CD14-positive monocyte (primary cell): ENCODE data around the gene CSK. TPM values are rescaled to one million over a fixed set of nuclear protein-coding genes. Genes with fewer than 3 reads are reported as not detected.

ENCODE experiments used
- DNase-seq, 3 donors: peaks; one replicate each; pipeline ENCODE4 v3.0.0-alpha.2; 2011 to 2022
- H2AFZ ChIP-seq: 2 replicates; pipeline ENCODE4 v1.6.0; 2012; ENCODE audit warnings: mild to moderate bottlenecking, low read depth, low read length, inconsistent platforms; ENCODE audit not compliant: insufficient read depth, poor library complexity, severe bottlenecking
- H3K27ac ChIP-seq, 2 donors: 1 replicate in 1 of 2; 2 replicates in 1 of 2; pipeline ENCODE4 v1.5.1; 2012 to 2013; ENCODE audit warnings: low read length in 2 of 2, control low read depth in 1 of 2, inconsistent platforms in 1 of 2, low read depth in 1 of 2, mild to moderate bottlenecking in 1 of 2
- H3K27me3 ChIP-seq, 2 donors: one replicate each; pipeline versions ENCODE4 v1.6.0 to v1.6.1; 2011 to 2013; ENCODE audit warnings: low read length in 2 of 2; ENCODE audit not compliant: control insufficient read depth in 2 of 2, insufficient read depth in 2 of 2
- H3K36me3 ChIP-seq, 2 donors: replicated peaks in 1 of 2; 1 replicate in 1 of 2; 2 replicates in 1 of 2; pipeline versions ENCODE4 v1.5.1 to v1.6.1; 2012 to 2013; ENCODE audit warnings: low read length in 2 of 2, control low read depth in 1 of 2, inconsistent platforms in 1 of 2, mild to moderate bottlenecking in 1 of 2; ENCODE audit not compliant: insufficient read depth in 2 of 2, control insufficient read depth in 1 of 2
- H3K4me1 ChIP-seq, 2 donors: 1 replicate in 1 of 2; 2 replicates in 1 of 2; pipeline versions ENCODE4 v1.5.1 to v1.6.1; 2012 to 2013; ENCODE audit warnings: low read length in 2 of 2, control low read depth in 1 of 2, inconsistent platforms in 1 of 2, mild to moderate bottlenecking in 1 of 2, moderate library complexity in 1 of 2; ENCODE audit not compliant: insufficient read depth in 2 of 2, control insufficient read depth in 1 of 2
- H3K4me2 ChIP-seq: replicated peaks from 2 replicates; pipeline ENCODE3; 2012; ENCODE audit warnings: low read length, moderate library complexity, mild to moderate bottlenecking; ENCODE audit not compliant: poor library complexity, severe bottlenecking; ENCODE audit errors: extremely low read depth
- H3K4me3 ChIP-seq, 3 experiments: fragments of 200-600 bp in 1 of 3; sonication (generic) in 1 of 3; replicated peaks in 1 of 3; 1 replicate in 2 of 3; 2 replicates in 1 of 3; pipeline ENCODE4 v1.5.1; 2011 to 2013; ENCODE audit warnings: low read length in 3 of 3, mild to moderate bottlenecking in 3 of 3, control low read depth in 2 of 3, low read depth in 2 of 3, inconsistent platforms in 1 of 3, moderate library complexity in 1 of 3
- H3K79me2 ChIP-seq: 2 replicates; pipeline ENCODE4 v1.6.0; 2012; ENCODE audit warnings: mild to moderate bottlenecking, control low read depth, inconsistent platforms, low read length, moderate library complexity; ENCODE audit not compliant: insufficient read depth
- H3K9ac ChIP-seq: 2 replicates; pipeline ENCODE4 v1.6.0; 2017; ENCODE audit warnings: low read length, mild to moderate bottlenecking; ENCODE audit not compliant: insufficient read depth, poor library complexity, severe bottlenecking
- H3K9me3 ChIP-seq, 2 donors: replicated peaks in 1 of 2; 1 replicate in 1 of 2; 2 replicates in 1 of 2; pipeline versions ENCODE4 v1.5.1 to v1.6.1; 2012 to 2013; ENCODE audit warnings: low read length in 2 of 2, control low read depth in 1 of 2; ENCODE audit not compliant: control insufficient read depth in 1 of 2, insufficient read depth in 1 of 2
- H4K20me1 ChIP-seq: 2 replicates; pipeline ENCODE4 v1.6.0; 2012; ENCODE audit warnings: mild to moderate bottlenecking, low read length, control low read depth, moderate library complexity; ENCODE audit not compliant: insufficient read depth
- H3K27ac Mint-ChIP-seq, 7 donors: one replicate each; pipeline ENCODE4 v1.8.0; 2020; ENCODE audit warnings: mild to moderate bottlenecking in 7 of 7, mixed read lengths in 7 of 7, moderate library complexity in 6 of 7, inconsistent platforms in 2 of 7
- H3K27me3 Mint-ChIP-seq, 3 donors: one replicate each; pipeline ENCODE4 v1.8.0; 2021 to 2022; ENCODE audit warnings: low read depth in 3 of 3, mild to moderate bottlenecking in 3 of 3, mixed read lengths in 3 of 3, moderate library complexity in 3 of 3, inconsistent platforms in 1 of 3
- H3K36me3 Mint-ChIP-seq, 2 donors: one replicate each; pipeline ENCODE4 v1.8.0; 2020; ENCODE audit warnings: mixed read lengths in 2 of 2, inconsistent platforms in 1 of 2, mild to moderate bottlenecking in 1 of 2
- H3K4me1 Mint-ChIP-seq: one replicate; pipeline ENCODE4 v1.8.0; 2020; ENCODE audit warnings: mild to moderate bottlenecking, mixed read lengths
- H3K4me3 Mint-ChIP-seq, 2 donors: one replicate each; pipeline ENCODE4 v1.8.0; 2020; ENCODE audit warnings: mild to moderate bottlenecking in 2 of 2, mixed read lengths in 2 of 2, moderate library complexity in 1 of 2
- H3K9me3 Mint-ChIP-seq, 7 donors: one replicate each; pipeline ENCODE4 v1.8.0; 2020 to 2022; ENCODE audit warnings: mixed read lengths in 7 of 7, mild to moderate bottlenecking in 6 of 7, moderate library complexity in 6 of 7, inconsistent platforms in 2 of 7
- WGBS: methylation state at CpG from one replicate; pipeline ENCODE4 v1.1.5; 2013; ENCODE audit warnings: missing lambda C conversion rate; ENCODE audit not compliant: insufficient coverage; 5-methylcytosine and 5-hydroxymethylcytosine counted together
- intact Hi-C, 2 donors: fragments of 100-400 bp; cut with micrococcal nuclease; formaldehyde crosslinking; loops; one replicate each; pipeline versions ENCODE4 v1.15.0 to v1.15.1; 2023
- polyA plus RNA-seq, 3 donors: library from polyadenylated mRNA; depleted of rRNA in 1 of 3; unstranded in 2 of 3; stranded (reverse) in 1 of 3; fragments of 300-500 nt in 2 of 3; fragments of >200 nt in 1 of 3; fragmentation: Illumina TruSeq in 2 of 3; gene quantifications; 1 replicate in 2 of 3; 2 replicates in 1 of 3; pipeline ENCODE4 v1.2.3, GENCODE V29; 2012 to 2021
- TF ChIP-seq, protein P1 (sequence below): fragments of 200-600 bp; IDR thresholded peaks from one replicate; pipeline ENCODE4 v1.8.0; 2022; ENCODE audit warnings: antibody characterized with exemption, mild to moderate bottlenecking

CSK gene
- polyA plus RNA-seq, 3 donors = 79.0 to 426 (median 106) TPM

DNA sequence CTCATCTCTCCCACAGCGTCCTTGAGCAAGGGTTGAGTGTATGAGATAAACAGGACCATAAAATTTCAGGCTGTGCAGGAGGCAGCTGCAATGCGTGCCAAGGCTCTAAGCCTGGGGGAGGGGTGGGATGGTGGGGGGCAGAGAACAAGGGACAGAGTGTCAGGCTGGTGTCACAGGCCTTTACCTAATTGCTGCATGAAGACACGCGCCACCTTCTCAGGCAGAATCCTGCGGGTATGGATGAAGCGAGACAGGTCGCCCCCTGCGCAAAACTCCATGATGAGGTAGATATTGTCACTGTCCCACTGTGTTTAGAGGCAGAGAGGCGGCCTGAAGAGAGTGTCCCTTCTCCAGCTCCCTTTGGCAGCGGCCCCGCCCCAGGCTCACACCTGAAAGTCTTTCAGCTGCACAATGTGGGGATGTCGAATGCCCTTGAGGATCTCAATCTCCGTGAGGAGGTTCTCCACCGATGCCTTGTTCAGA lies 60.1 kb downstream of the CSK start:
- Mint-ChIP-seq H3K4me1 (peaks cover 37% of the 10 kb centered on the region), H3K27me3 (peaks cover 0 to 3% (median 0%) of the 10 kb centered on the region in 3 donors), H3K9me3 (no peaks in the 10 kb centered on the region), H3K4me3 (peak overlapping the region; percentile 87 to 92), H3K27ac (no peak overlapping the region), H3K36me3 (peaks cover 29 to 51% of the 10 kb centered on the region in 2 donors)
- no peak overlapping the region for H3K27ac ChIP-seq
- WGBS = 95% methylated on average over 11 of the region's 14 CpGs
- peaks cover 2% of the 10 kb centered on the region for H3K79me2 ChIP-seq
- H3K4me3 ChIP-seq = peak overlapping the region in 1 of 3 experiments; percentile 95
- H3K9me3 ChIP-seq = no peaks in the 10 kb centered on the region
- H4K20me1 ChIP-seq = peaks cover 27% of the 10 kb centered on the region
- H3K36me3 ChIP-seq = peaks cover 31 to 48% of the 10 kb centered on the region in 2 donors
- H3K4me2 ChIP-seq = peak overlapping the region; percentile 97
- intact Hi-C loops = loop anchor here (10.0 kb wide), 1 partner anchor 63 kb away; the partner anchor contains the start of gene FAM219B (in 2 of the 2)
- H3K9ac ChIP-seq = no peak overlapping the region
- H2AFZ ChIP-seq = no peak overlapping the region
- H3K27me3 ChIP-seq = no peaks in the 10 kb centered on the region
- TF ChIP-seq, protein P1, sequence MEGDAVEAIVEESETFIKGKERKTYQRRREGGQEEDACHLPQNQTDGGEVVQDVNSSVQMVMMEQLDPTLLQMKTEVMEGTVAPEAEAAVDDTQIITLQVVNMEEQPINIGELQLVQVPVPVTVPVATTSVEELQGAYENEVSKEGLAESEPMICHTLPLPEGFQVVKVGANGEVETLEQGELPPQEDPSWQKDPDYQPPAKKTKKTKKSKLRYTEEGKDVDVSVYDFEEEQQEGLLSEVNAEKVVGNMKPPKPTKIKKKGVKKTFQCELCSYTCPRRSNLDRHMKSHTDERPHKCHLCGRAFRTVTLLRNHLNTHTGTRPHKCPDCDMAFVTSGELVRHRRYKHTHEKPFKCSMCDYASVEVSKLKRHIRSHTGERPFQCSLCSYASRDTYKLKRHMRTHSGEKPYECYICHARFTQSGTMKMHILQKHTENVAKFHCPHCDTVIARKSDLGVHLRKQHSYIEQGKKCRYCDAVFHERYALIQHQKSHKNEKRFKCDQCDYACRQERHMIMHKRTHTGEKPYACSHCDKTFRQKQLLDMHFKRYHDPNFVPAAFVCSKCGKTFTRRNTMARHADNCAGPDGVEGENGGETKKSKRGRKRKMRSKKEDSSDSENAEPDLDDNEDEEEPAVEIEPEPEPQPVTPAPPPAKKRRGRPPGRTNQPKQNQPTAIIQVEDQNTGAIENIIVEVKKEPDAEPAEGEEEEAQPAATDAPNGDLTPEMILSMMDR = no peak
- DNase-seq = no peak
- peaks cover 16 to 22% of the 10 kb centered on the region in 2 donors for H3K4me1 ChIP-seq

DNA sequence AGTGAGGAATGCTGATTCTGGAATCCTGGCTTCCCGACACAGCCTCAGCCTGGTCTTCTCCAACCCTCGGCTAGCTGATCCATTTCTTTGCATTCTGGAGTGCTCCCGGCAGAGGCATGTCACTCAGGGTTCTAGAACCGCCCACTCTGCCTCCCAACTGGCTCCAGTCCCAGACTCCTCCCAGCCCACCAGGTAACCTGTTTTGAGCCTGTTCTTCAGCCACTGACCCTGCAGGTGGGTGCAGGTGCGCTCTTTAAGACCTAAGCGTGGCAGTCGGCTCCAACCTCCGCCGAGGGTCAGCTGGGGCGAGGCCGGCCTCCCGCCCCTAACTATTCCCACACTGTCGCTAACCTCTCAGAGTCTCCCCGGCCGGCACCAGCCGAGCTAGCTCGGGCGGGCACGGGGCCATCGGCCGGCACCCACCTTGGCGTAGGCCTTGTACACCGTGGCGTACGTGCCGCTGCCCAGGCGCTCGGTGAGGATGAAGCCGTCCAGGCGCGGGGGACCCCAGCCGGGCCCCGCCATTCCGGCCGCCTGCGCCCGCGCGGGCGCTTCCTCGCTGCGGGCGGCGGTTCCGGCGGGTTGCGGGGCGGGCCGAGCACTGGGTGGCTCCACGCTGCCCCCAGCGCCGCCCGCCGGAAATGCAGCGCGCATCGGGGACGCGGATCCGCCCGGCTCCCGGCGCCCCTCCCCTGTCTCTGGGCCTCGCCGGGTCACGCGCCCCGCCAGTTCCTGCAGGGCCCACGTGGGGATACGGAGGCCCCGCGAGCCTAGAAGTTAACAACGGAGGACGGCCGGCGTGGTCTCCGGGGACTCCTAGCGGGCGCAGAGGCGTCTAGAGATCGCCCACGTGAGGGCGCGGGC lies 60.9 kb downstream of the CSK start, which contains the start of gene ULK3:
TSS of gene ULK3 (minus strand) at position 576 of the 864 bp plus-strand sequence. CDS start at position 525, 51 bp downstream.
- intact Hi-C loops = loop anchor here (10.0 kb wide), 1 partner anchor 62 kb away; the partner anchor contains the start of gene FAM219B (in 2 of the 2)
- peak within 1 kb of the TSS; percentile 58 to 83 (median 78) for H3K27ac Mint-ChIP-seq
- Histone ChIP-seq H3K27ac (peak within 1 kb of the TSS in 1 of 2 donors; percentile 78), H3K27me3 (no peaks in the 10 kb centered on the region), H3K79me2 (peaks cover 2% of the 10 kb centered on the region), H3K9ac (peak within 1 kb of the TSS; percentile 78), H4K20me1 (peaks cover 35% of the 10 kb centered on the region), H3K36me3 (peaks cover 40 to 52% of the 10 kb centered on the region in 2 donors), H2AFZ (peak within 1 kb of the TSS; percentile 96), H3K4me2 (peak within 1 kb of the TSS; percentile 97), H3K9me3 (no peaks in the 10 kb centered on the region), H3K4me1 (peaks cover 16 to 22% of the 10 kb centered on the region in 2 donors), H3K4me3 (peak within 1 kb of the TSS; percentile 54 to 95 (median 64))
- H3K9me3 Mint-ChIP-seq = no peaks in the 10 kb centered on the region
- peaks cover 36 to 55% of the 10 kb centered on the region in 2 donors for H3K36me3 Mint-ChIP-seq
- peaks cover 0 to 3% (median 0%) of the 10 kb centered on the region in 3 donors for H3K27me3 Mint-ChIP-seq
- WGBS = under 1% methylated on average over 84 of the region's 84 CpGs
- H3K4me1 Mint-ChIP-seq = peaks cover 37% of the 10 kb centered on the region
- peak; percentile 86 to 91 (median 89) for DNase-seq
- peak within 1 kb of the TSS; percentile 87 to 92 for H3K4me3 Mint-ChIP-seq
- TF ChIP-seq, protein P1 = peak; percentile 89
